Measurements from ENCODE around the gene SELENOO.
"Not testable (repeated sequence)": the region's sequence is repeated elsewhere in the genome, so short reads cannot be mapped to it uniquely, and the experiment has no call there.

The SELENOO gene

GRCh38 chr22:50200461-50201190, at the start of gene SELENOO:
TSS of gene SELENOO (plus strand) at chr22:50201011. CDS start at chr22:50201037, 26 bp downstream.
- no peak for DNase-seq

- no peak for DNase-seq
Observed at GRCh38 chr22:50151571-50152537, 49.0 kb upstream of the SELENOO start.

DNA sequence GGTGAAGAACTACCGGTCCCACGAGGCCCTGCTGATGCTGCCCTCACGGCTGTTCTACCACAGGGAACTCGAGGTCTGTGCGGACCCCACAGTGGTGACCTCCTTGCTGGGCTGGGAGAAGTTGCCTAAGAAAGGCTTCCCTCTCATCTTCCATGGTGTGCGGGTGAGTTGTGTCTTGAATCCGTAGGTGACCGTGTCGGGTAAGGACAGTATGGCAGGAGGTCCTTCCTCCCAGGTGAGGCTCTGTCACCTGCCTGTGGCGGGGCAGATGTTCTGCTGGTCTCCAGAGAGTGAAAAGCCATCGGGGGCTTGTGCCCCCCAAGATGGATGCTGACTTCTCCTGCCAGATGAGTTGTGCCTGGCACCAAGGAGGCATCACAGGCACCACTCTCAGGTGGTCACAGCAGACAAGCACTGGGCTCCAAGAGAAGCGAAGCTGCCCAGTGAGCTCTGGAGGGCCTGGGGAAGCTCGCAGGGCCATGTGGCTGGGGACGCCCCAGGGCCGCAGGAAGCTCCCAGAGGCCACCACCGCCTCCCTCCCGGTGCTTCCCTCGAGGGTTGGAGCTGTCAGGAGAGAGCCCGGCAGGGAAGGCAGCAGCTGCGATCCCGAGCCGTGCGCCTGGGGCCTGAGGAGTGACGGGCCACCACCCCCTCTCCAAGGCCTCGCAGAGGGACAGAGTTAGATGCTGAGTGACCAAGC, 47.6 kb upstream of the SELENOO start:
- DNase-seq = no peak

DNA sequence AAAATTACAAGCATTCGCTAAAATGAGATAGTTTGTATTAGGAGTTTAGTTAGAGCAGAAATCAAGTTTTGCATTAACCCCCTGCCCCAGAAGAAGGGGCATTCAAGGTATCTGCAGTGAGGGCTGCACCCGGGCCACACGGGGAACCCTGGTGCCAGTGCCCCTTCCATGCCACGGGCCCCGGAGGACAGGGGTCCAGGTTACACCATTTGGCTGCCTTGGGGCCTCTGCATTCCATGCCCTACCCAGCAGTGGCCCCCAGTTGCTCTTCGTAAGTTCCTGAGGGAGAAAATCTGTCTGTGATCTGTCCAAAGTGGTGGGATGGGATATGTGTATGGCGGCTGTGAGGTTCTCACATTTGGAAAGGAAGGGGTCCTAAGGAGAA, 47.1 kb upstream of the SELENOO start:
- no peak for DNase-seq

GRCh38 chr22:50157709-50158375, 43.0 kb upstream of the SELENOO start:
- DNase-seq = no peak

- no peak for DNase-seq
Observed at GRCh38 chr22:50160947-50161346, 39.9 kb upstream of the SELENOO start.

DNA sequence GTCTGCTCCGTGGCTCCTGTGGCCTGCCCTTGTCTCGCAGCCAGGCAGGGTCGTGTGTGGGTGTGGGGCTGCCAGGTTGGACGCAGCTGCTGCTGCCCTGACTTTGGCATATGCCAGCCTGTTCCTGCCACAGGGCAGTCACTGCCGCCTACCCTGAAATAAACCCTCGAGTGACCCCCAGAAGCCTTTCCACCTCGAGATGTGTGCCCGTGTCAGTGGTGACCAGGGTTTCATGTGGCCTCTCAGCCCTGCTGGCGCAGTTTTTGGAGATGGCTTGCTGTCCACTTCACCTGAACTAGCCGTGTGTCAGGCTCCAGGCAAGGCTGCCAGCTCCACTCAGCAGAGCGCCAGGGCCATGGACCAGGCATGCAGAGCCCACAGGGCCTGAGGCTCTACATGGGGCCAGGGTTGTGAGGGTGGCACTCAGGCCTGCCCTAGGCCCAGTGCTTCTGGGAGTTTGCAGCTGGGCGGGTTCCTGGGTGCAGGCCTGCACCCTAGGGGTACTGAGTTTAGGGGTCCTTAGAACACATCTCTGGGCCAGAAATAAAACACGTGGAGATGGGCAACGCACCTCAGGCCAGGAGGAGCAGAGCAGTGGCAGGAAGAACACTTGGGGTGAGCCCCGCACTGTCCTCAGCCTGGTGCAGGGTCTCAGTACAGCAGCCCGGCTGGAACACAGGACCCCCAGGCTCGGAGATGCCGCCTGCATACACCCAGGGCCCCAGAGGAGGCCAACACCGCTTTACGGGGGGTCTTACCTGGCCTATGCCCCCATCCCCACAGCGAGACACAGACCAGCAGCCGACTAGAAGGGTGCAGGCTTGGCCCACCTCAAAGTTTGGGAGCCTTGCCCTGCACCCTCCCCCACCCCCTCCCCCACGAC, 39.1 kb upstream of the SELENOO start:
- DNase-seq = no peak

GRCh38 chr22:50162391-50162956, 38.3 kb upstream of the SELENOO start:
- no peak for DNase-seq

- DNase-seq = no peak
Observed at GRCh38 chr22:50165436-50166123, 35.2 kb upstream of the SELENOO start.

- no peak for DNase-seq
Observed at GRCh38 chr22:50167689-50168489, 32.9 kb upstream of the SELENOO start.

DNA sequence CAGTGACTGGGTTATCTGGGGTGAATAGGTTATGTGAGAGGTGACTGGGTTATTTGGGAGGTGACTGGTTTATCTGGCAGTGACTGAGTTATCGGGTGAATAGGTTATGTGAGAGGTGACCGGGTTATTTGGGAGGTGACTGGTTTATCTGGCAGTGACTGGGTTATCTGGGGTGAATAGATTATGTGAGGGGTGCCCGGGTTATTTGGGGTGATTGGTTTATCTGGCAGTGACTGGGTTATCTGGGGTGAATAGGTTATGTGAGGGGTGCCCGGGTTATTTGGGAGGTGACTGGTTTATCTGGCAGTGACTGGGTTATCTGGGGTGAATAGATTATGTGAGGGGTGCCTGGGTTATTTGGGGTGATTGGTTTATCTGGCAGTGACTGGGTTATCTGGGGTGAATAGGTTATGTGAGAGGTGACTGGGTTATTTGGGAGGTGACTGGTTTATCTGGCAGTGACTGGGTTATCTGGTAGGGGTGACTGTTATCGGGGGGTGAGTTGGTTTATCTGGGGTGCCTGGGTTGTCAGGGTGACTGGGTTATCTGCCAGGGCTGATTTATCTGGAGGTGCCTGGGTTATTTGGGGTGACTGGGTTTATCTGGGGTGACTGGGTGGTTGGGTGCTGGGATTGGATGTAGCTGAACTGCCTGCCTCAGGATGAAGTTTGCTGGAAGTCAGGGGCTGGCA, 32.2 kb upstream of the SELENOO start:
- DNase-seq = not testable (repeated sequence)

DNA sequence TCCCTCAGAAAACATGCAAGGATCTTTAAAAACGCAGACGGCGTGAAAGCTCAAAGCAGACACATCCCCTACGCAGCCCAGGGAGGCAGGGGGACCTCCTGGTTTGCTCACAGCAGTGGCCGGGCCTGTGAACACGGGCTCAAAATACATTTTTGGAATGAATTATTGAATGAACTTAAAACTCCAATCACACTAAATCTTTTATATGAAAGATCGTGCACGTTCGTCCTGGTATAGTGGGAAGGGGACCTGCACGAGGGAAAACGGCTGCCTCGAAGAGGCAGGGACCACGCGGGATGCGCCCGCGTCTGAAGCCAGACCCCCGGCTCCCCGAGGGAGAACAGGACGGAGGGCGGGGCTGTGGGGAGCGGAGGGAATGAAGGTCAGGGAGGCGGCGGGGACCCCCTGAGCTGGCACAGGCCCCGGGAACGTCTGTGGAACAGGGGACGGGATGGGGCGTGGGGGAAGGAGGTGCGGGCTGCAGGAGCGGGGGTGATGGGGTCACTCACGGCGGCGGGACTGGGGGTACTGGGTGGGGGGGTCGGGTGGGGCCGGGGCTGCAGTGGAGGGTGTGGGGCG, 31.5 kb upstream of the SELENOO start:
- no peak for DNase-seq

- no peak for DNase-seq
Observed at GRCh38 chr22:50169774-50170341, 31.0 kb upstream of the SELENOO start.

DNA sequence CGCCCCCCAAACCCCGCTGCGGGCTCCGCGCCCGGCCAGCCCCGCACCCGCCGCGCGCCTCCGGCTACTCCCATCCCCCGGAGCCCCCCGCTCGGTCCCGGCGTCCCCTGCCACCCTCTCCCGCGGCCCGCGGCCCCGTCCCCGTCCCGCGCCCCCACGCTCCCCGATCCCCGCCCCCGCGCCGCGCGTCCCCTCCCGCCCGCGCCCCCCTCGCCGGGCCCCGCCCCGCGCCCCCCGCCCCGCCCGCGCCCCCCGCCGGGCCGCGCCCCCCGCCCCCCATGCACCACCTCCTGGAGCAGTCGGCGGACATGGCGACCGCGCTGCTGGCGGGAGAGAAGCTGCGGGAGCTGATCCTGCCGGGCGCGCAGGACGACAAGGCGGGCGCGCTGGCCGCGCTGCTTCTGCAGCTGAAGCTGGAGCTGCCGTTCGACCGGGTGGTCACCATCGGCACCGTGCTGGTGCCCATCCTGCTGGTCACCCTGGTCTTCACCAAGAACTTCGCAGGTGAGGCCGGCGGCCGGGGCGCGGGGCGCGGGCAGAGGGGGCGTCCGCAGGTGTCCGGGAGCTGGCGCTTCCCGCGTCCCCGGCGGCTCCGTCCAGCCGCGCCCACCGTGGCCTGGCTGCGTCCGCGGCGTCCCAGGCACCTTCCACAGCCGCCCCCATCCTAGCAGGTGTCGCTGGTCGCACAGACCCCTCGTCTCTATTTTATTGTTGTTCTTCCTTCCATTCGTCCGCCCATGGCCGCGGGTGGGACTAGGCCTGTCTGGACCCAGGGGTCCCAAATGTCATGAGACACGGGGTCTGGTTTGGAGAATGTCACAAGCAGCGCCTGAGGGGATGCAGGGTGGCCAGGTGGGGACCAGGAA, 30.1 kb upstream of the SELENOO start, which contains the start of gene PANX2:
Gene PANX2 (plus strand): TSS at position 279 of the 866 bp plus-strand sequence. CDS start 0 bp downstream, at position 279.
- no peak for DNase-seq

- DNase-seq = no peak
Observed at GRCh38 chr22:50171319-50171964, 29.4 kb upstream of the SELENOO start.

- DNase-seq = no peak
Observed at GRCh38 chr22:50171965-50172421, 28.8 kb upstream of the SELENOO start.

Measured in NCI-H2029 treated with DMSO at 0.1 percent for 48 hours (cell line).